HepG2 (cell line): ENCODE data around the gene AMHR2.

Source experiments
- ELF1 ChIP-seq: sonication (generic); formaldehyde crosslinking; IDR thresholded peaks from 2 replicates; pipeline ENCODE4 v1.4.0; 2020; ENCODE audit warnings: missing genetic modification reagents
- EZH2 ChIP-seq: conservative IDR thresholded peaks from 2 replicates; pipeline ENCODE4 v1.6.1; 2012; ENCODE audit warnings: mild to moderate bottlenecking, low read depth, low read length, moderate library complexity
- HES4 ChIP-seq: sonication (generic); formaldehyde crosslinking; IDR thresholded peaks from 2 replicates; pipeline ENCODE4 v1.9.0; 2021; ENCODE audit warnings: mild to moderate bottlenecking, missing genetic modification reagents, borderline replicate concordance
- NR2F6 ChIP-seq, 2 experiments: IDR thresholded peaks; 2 replicates each; pipeline ENCODE4 v1.6.1; 2016; ENCODE audit warnings: antibody characterized with exemption in 1 of 2, mild to moderate bottlenecking in 1 of 2
- TBL1XR1 ChIP-seq: fragments of 150-350 bp; IDR thresholded peaks from 2 replicates; pipeline ENCODE4 v1.6.1; 2014; ENCODE audit warnings: borderline replicate concordance, low read length; ENCODE audit not compliant: partially characterized antibody
- TP53 ChIP-seq: sonication (generic); formaldehyde crosslinking; conservative IDR thresholded peaks from 2 replicates; pipeline ENCODE4 v1.4.0; 2020; ENCODE audit warnings: missing genetic modification reagents
- ZNF12 ChIP-seq: sonication (generic); formaldehyde crosslinking; IDR thresholded peaks from 2 replicates; pipeline ENCODE4 v1.5.0; 2020; ENCODE audit warnings: missing genetic modification reagents
- TF ChIP-seq, protein P1 (sequence below): sonication (generic); formaldehyde crosslinking; IDR thresholded peaks from 2 replicates; pipeline ENCODE4 v1.5.0; 2020; ENCODE audit warnings: mild to moderate bottlenecking, missing genetic modification reagents, moderate library complexity
- TF ChIP-seq, protein P2 (sequence below): sonication (generic); formaldehyde crosslinking; conservative IDR thresholded peaks from 2 replicates; pipeline ENCODE4 v1.8.1; 2023; ENCODE audit warnings: missing genetic modification reagents
- TF ChIP-seq, protein P3 (sequence below): sonication (generic); formaldehyde crosslinking; IDR thresholded peaks from 2 replicates; pipeline ENCODE4 v1.8.0; 2022; ENCODE audit warnings: mild to moderate bottlenecking, missing genetic modification reagents, borderline replicate concordance

DNA sequence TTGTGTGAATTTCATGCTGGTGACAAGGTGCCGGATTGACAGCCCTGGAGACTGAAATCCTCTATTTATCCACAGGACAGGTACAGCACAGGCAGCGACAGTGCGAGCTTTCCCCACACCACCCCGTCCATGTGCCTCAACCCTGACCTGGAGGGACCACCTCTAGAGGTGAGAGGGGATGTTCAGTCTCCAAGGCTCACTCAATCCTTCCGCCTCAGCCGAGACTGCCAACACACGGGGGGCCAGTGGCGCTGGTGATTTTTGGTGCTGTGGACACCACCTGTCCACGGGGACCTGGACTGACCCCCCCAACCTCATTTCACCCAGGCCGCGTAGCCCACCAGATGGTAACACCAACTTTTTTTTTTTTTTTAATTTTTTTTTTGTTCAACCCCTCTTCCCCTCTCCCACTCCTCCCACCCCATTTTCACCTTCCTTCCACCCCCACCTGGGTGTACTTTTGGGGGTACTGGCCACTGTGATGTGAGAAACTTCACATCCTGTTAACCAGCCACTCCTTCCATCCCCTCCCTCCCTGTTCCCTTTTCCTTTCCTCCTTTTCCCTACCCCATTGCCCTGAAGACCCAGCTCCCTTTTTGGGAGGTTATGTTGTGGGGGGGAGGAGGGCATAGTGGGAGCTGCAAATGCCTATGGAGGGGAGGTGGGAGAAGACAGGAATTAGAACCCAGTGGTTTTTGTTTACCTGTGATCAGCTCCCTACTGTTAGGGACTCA, 41.2 kb downstream of the AMHR2 start:
- TF ChIP-seq, protein P1, sequence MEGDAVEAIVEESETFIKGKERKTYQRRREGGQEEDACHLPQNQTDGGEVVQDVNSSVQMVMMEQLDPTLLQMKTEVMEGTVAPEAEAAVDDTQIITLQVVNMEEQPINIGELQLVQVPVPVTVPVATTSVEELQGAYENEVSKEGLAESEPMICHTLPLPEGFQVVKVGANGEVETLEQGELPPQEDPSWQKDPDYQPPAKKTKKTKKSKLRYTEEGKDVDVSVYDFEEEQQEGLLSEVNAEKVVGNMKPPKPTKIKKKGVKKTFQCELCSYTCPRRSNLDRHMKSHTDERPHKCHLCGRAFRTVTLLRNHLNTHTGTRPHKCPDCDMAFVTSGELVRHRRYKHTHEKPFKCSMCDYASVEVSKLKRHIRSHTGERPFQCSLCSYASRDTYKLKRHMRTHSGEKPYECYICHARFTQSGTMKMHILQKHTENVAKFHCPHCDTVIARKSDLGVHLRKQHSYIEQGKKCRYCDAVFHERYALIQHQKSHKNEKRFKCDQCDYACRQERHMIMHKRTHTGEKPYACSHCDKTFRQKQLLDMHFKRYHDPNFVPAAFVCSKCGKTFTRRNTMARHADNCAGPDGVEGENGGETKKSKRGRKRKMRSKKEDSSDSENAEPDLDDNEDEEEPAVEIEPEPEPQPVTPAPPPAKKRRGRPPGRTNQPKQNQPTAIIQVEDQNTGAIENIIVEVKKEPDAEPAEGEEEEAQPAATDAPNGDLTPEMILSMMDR (CRISPR knock-in tag), result no peak
- TF ChIP-seq ELF1 (no peak), TBL1XR1 (no peak), ZNF12 (CRISPR knock-in tag) (no peak), EZH2 (no peak), NR2F6 (IDR thresholded peaks at IDR 0.05) (no peak), NR2F6 (CRISPR knock-in tag; IDR thresholded peaks at IDR 0.05) (no peak), HES4 (CRISPR knock-in tag) (no peak), TP53 (CRISPR knock-in tag) (no peak)
- TF ChIP-seq, protein P2, sequence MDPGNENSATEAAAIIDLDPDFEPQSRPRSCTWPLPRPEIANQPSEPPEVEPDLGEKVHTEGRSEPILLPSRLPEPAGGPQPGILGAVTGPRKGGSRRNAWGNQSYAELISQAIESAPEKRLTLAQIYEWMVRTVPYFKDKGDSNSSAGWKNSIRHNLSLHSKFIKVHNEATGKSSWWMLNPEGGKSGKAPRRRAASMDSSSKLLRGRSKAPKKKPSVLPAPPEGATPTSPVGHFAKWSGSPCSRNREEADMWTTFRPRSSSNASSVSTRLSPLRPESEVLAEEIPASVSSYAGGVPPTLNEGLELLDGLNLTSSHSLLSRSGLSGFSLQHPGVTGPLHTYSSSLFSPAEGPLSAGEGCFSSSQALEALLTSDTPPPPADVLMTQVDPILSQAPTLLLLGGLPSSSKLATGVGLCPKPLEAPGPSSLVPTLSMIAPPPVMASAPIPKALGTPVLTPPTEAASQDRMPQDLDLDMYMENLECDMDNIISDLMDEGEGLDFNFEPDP (CRISPR knock-in tag), result no peak
- TF ChIP-seq, protein P3, sequence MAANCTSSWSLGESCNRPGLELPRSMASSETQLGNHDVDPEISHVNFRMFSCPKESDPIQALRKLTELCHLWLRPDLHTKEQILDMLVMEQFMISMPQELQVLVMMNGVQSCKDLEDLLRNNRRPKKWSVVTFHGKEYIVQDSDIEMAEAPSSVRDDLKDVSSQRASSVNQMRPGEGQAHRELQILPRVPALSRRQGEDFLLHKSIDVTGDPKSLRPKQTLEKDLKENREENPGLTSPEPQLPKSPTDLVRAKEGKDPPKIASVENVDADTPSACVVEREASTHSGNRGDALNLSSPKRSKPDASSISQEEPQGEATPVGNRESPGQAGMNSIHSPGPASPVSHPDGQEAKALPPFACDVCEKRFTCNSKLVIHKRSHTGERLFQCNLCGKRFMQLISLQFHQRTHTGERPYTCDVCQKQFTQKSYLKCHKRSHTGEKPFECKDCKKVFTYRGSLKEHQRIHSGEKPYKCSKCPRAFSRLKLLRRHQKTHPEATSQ, result no peak
